ENCODE results near the gene LSM3. TPM values are rescaled to one million over a fixed set of nuclear protein-coding genes. Genes with fewer than 3 reads are reported as not detected.

LSM3 gene
- total RNA-seq, 1 experiment from 2014 or later: 17.4 TPM

- H3K79me2 ChIP-seq (ENCODE audit: insufficient read depth, low read length): peaks cover 26% of the 10 kb centered on the region
- CTCF ChIA-PET: no interaction called here
- H3K9ac ChIP-seq (ENCODE audit: low read length): no peak overlapping the region
- RAD21 ChIA-PET (ENCODE audit: low non-redundant PET in 1 of 2, low total read pairs in 2 of 2, uncharacterized antibody in 2 of 2, unreplicated experiment in 2 of 2): no interaction called here
- peaks cover 24 to 51% of the 10 kb centered on the region in 2 experiments; a peak in 3 of 4 replicates for H3K36me3 ChIP-seq (ENCODE audit: control insufficient read depth in 1 of 2, insufficient read depth in 2 of 2, low read length in 2 of 2)
- DNase-seq (ENCODE audit: low read depth, low spot score): no peak
- POLR2A ChIA-PET: no interaction called here
- H3K4me3 ChIP-seq (replicated peaks in 1 of 2; ENCODE audit: low read depth in 1 of 2, low read length in 2 of 2): no peak overlapping the region
- no peak for ATAC-seq
- BruUV-seq (replicated peaks): no TSS peak
- H3K9me3 ChIP-seq (ENCODE audit: control insufficient read depth in 1 of 2, insufficient read depth in 1 of 2, low read depth in 1 of 2, low read length in 2 of 2): no peaks in the 10 kb centered on the region
- peaks cover 6 to 12% of the 10 kb centered on the region in 2 experiments; a peak in 3 of 4 replicates for H3K4me1 ChIP-seq (ENCODE audit: control insufficient read depth in 1 of 2, insufficient read depth in 2 of 2, low read length in 2 of 2)
- H2AFZ ChIP-seq (ENCODE audit: low read depth, low read length, poor library complexity, severe bottlenecking): no peak overlapping the region
- H3K4me2 ChIP-seq (ENCODE audit: low read length): no peak overlapping the region
- no peaks in the 10 kb centered on the region for H3K9me2 ChIP-seq (ENCODE audit: insufficient read depth)
- H4K20me1 ChIP-seq (ENCODE audit: insufficient read depth): no peaks in the 10 kb centered on the region
- intact Hi-C loops (cut with micrococcal nuclease): no loop called here
- TF ChIP-seq TCF7L2 (IDR thresholded peaks at IDR 0.05; ENCODE audit: borderline replicate concordance, extremely low read depth, insufficient read depth, insufficient read length) (no peak), CEBPB (IDR thresholded peaks at IDR 0.05; ENCODE audit: low read depth) (no peak), CTCF (IDR thresholded peaks at IDR 0.05 in 2 of 3, conservative IDR thresholded peaks at IDR 0.05 in 1 of 3; ENCODE audit: borderline replicate concordance in 1 of 3, insufficient read depth in 1 of 3, low read depth in 2 of 3, low read length in 2 of 3) (no peak), CBX3 (IDR thresholded peaks at IDR 0.05; ENCODE audit: low read depth) (no peak), MAX (IDR thresholded peaks at IDR 0.05) (no peak), EZH2phosphoT487 (IDR thresholded peaks at IDR 0.05; ENCODE audit: borderline replicate concordance) (no peak), ELF1 (IDR thresholded peaks at IDR 0.05; ENCODE audit: borderline replicate concordance, low read depth) (no peak), JUND (IDR thresholded peaks at IDR 0.05) (no peak)
- no peak overlapping the region for H3K27ac ChIP-seq (ENCODE audit: low read depth, low read length)
- no peaks in the 10 kb centered on the region for H3K27me3 ChIP-seq (ENCODE audit: insufficient read depth, low read length)
Measured at GRCh38 chr3:14132120-14132519, 46.5 kb upstream of the LSM3 start.

- Histone ChIP-seq H3K27ac (ENCODE audit: low read depth, low read length) (no peak overlapping the region), H3K9ac (ENCODE audit: low read length) (no peak overlapping the region), H3K27me3 (ENCODE audit: insufficient read depth, low read length) (no peaks in the 10 kb centered on the region), H3K4me1 (ENCODE audit: control insufficient read depth in 1 of 2, insufficient read depth in 2 of 2, low read length in 2 of 2) (peaks cover 6 to 14% of the 10 kb centered on the region in 2 experiments; a peak in 3 of 4 replicates), H4K20me1 (ENCODE audit: insufficient read depth) (no peaks in the 10 kb centered on the region), H3K79me2 (ENCODE audit: insufficient read depth, low read length) (peaks cover 20% of the 10 kb centered on the region), H3K4me3 (replicated peaks in 1 of 2; ENCODE audit: low read depth in 1 of 2, low read length in 2 of 2) (no peak overlapping the region), H2AFZ (ENCODE audit: low read depth, low read length, poor library complexity, severe bottlenecking) (no peak overlapping the region), H3K9me3 (ENCODE audit: control insufficient read depth in 1 of 2, insufficient read depth in 1 of 2, low read depth in 1 of 2, low read length in 2 of 2) (no peaks in the 10 kb centered on the region), H3K9me2 (ENCODE audit: insufficient read depth) (no peaks in the 10 kb centered on the region), H3K36me3 (ENCODE audit: control insufficient read depth in 1 of 2, insufficient read depth in 2 of 2, low read length in 2 of 2) (peaks cover 24 to 52% of the 10 kb centered on the region in 2 experiments; a peak in 3 of 4 replicates), H3K4me2 (ENCODE audit: low read length) (no peak overlapping the region)
- ATAC-seq (no peak), DNase-seq (ENCODE audit: low read depth, low spot score) (no peak)
- ChIA-PET POLR2A (no interaction called here), CTCF (no interaction called here), RAD21 (ENCODE audit: low non-redundant PET in 1 of 2, low total read pairs in 2 of 2, uncharacterized antibody in 2 of 2, unreplicated experiment in 2 of 2) (no interaction called here)
- intact Hi-C loops (cut with micrococcal nuclease): no loop called here
- TF ChIP-seq MAX (IDR thresholded peaks at IDR 0.05) (no peak), TCF7L2 (IDR thresholded peaks at IDR 0.05; ENCODE audit: borderline replicate concordance, extremely low read depth, insufficient read depth, insufficient read length) (no peak), POLR2AphosphoS5 (IDR thresholded peaks at IDR 0.05; ENCODE audit: low read depth, low read length) (no peak), ELF1 (IDR thresholded peaks at IDR 0.05; ENCODE audit: borderline replicate concordance, low read depth) (no peak), JUND (IDR thresholded peaks at IDR 0.05) (no peak), YY1 (IDR thresholded peaks at IDR 0.05; ENCODE audit: extremely low read depth, insufficient replicate concordance, low read depth, low read length) (no peak), CTCF (IDR thresholded peaks at IDR 0.05 in 2 of 3, conservative IDR thresholded peaks at IDR 0.05 in 1 of 3; ENCODE audit: borderline replicate concordance in 1 of 3, insufficient read depth in 1 of 3, low read depth in 2 of 3, low read length in 2 of 3) (no peak)
- no TSS peak for BruUV-seq (replicated peaks)
Measured at GRCh38 chr3:14132689-14133088, 45.9 kb upstream of the LSM3 start.

Measured in HCT116 (cell line).